ENCODE results near the gene OR4D6.
A peak's percentile ranks its signal among the peaks of the same experiment; 100 is the strongest.
"Not testable (repeated sequence)": the region's sequence is repeated elsewhere in the genome, so short reads cannot be mapped to it uniquely, and the experiment has no call there.

OR4D6 gene

DNA sequence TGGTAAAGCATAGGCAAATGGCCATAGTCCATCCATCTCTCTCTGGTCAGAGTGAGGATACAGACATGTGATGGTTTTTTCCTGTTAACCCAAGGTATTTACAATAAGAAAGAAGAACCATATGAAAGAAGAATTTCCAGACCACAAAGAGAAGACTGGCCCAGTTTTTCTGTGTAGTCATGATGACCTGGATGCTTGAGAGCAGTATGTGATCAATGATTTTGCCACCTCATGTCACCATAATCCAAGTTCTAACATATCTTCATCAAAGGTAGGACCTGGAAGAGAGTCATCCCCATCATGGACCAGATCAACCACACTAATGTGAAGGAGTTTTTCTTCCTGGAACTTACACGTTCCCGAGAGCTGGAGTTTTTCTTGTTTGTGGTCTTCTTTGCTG is at the start of gene OR4D6:
Gene OR4D6 (plus strand): TSS at position 301 of the 400 bp plus-strand sequence. CDS start 0 bp downstream, at position 301.
- no peak for FAIRE-seq

GRCh38 chr11:59413646-59414045 is 43.1 kb upstream of the OR4D6 start:
- DNase-seq (ENCODE audit: insufficient read length, low spot score) (no peak), FAIRE-seq (no peak)

More for the DNA sequence above, at the start of gene OR4D6:
- DNase-seq (ENCODE audit: insufficient read length, low spot score), result no peak

DNA sequence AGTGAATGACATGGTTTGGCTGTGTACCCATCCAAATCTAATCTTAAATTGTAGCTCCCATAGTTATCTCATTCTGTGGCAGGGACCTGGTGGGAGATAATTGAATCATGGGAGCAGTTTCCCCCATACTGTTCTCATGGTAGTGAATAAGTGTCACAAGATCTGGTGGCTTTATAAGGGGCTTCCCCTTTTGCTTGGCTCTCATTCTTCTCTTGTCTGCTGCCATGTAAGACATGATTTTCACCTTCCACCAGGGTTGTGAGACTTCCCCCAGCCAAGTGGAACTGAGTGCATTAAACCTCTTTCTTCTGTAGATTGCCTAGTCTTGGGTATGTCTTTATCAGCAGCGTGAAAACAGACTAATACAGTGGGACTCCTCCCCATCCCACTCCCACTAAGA is 41.6 kb upstream of the OR4D6 start:
- no peak for DNase-seq (ENCODE audit: insufficient read length, low spot score)
- no peak for FAIRE-seq

DNA sequence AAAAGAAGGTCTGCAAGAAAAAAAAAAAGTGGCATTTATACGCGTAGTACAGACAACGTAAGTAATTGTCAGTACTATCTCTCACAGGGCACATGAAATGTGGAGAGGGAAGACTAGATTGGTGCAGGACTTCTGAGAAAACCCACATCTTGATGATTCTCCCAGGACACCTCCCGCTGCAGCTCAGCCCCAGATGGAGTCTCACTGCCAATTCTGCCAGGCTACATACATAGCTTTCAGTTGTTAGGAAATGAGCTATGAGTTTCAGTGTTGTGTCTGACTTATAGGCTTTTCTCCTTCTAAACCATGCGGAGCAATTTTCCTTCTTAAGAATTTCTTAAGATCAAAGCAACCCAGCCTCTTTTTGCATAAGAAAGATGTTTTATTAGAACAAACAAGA is 40.1 kb upstream of the OR4D6 start:
- no peak for FAIRE-seq

GRCh38 chr11:59417023-59417422 is 39.7 kb upstream of the OR4D6 start:
- no peak for FAIRE-seq

More for the DNA sequence above, 40.1 kb upstream of the OR4D6 start:
- no peak for DNase-seq (ENCODE audit: insufficient read length, low spot score)

GRCh38 chr11:59418156-59418555 is 38.6 kb upstream of the OR4D6 start:
- no peak for FAIRE-seq

More at GRCh38 chr11:59417023-59417422, 39.7 kb upstream of the OR4D6 start:
- no peak for DNase-seq (ENCODE audit: insufficient read length, low spot score)

DNA sequence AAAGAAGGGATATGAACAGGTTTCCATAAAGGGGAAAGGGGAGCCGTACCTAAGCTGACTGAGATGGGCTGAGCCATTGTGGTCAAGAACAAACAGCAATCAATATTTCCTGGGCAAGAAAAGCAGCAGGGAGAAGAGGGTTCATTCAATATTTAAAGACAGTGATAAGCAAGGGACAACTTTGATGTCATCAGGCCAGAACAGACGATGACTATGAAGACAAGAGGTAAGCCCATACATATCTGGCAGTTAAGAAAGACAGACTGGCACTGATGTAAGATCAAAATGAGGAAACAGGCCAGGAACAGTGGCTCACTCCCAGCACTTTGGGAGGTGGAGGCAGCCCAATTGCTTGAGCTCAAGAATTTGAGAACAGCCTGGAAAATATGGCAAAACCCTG is 32.9 kb upstream of the OR4D6 start:
- DNase-seq (ENCODE audit: insufficient read length, low spot score) (no peak), FAIRE-seq (no peak)

More at GRCh38 chr11:59418156-59418555, 38.6 kb upstream of the OR4D6 start:
- no peak for DNase-seq (ENCODE audit: insufficient read length, low spot score)

DNA sequence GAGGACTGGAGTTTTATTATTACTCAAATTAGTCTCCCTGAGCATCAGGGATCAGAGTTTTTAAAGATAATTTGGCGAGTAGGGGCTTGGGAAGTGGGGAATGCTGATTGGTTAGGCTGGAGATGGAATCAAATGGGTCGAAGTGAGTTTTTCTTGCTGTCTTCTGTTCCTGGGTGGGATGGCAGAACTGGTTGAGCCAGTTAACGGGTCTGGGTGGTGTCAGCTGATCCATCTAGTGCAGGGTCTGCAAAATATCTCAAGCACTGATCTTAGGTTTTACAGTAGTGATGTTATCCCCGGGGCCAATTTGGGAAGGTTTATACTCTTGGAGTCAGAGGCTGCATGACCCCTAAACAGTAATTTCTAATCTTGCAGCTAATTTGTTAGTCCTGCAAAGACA is 31.6 kb upstream of the OR4D6 start:
- FAIRE-seq (no peak), DNase-seq (ENCODE audit: insufficient read length, low spot score) (no peak)

DNA sequence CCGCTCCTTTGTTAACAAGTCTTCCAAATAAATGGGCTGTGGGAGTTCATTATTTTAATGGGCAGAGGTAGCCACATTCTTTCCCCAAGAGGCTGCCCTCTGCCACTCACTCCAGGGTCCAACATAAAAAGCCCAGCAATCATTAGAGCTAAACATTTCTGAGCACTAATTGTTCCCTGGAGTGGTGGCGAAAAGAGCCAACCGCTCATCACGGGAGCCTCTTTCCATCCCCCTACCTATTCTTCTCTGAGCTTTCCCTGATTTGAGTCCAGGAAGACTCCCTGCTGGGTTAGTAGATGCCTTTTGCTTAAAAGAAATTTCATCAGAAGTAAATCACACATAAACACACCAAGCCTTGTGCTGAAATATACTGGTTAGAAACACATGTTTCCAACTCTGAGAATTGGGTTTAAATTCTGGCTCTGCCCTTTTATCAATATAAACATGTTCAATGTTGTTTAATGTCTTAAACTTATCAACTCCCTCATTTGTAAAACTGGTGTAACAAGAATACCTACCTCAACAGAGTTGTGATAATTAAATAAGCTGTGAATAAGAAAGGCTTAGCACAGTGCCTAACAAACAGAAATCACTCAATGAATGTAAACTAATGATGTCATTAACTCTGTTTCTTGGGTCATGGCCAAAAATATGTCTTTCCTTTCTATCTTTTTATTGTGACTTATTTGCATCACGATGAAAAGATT is 30.2 kb upstream of the OR4D6 start, which contains the start of gene OR5A2:
Gene OR5A2 (minus strand): TSS at position 53 of the 707 bp plus-strand sequence. CDS start 3,460 bp downstream, outside the sequence.
- no peak for DNase-seq (ENCODE audit: insufficient read length, low spot score)
- FAIRE-seq, result no peak

DNA sequence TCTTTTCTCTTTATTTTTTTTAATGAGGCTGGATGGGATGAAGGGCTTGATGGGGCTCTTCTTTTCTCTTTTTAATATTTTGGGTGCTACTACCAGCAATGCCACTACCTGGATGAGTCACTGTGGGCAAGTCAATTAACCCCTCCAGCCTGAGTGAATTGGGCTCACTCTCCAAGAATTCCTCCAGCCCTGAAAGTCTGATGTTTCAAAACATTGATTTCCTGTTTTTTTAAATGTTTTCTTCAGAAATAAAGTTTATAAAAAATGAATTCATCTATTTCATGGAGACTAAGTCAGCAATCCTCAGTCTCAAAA is 29.7 kb upstream of the OR4D6 start:
- DNase-seq (ENCODE audit: insufficient read length, low spot score) (no peak), FAIRE-seq (no peak)

- DNase-seq (ENCODE audit: insufficient read length, low spot score), result peak; percentile 34
These were observed 26.7 kb upstream of the OR4D6 start for GRCh38 chr11:59429924-59430516.

DNA sequence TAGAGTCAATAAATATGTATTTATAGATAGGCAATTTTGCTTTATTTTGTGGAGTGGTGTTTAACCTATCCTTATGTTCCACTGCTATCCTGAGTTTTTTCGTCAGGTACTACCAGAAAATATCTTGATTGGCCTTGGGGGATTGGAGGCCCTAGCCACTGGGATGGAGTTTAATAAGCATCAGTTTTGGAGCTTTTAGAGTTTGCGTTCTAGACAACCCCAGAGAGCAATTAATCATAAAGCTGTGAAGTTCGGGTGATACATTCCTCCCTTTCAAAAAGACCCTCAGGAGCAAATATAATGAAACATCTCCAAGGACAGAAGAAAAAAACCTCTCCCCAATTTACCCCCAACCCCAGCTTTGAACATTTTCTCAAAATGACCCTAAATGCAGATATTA is 20.6 kb upstream of the OR4D6 start, which contains the start of gene OR5A1:
Gene OR5A1 (plus strand): TSS at position 301 of the 400 bp plus-strand sequence. CDS start 6,700 bp downstream, outside the sequence.
- FAIRE-seq (no peak), DNase-seq (ENCODE audit: insufficient read length, low spot score) (no peak)

More at GRCh38 chr11:59429924-59430516, 26.7 kb upstream of the OR4D6 start:
- FAIRE-seq, result peak; percentile 78

DNA sequence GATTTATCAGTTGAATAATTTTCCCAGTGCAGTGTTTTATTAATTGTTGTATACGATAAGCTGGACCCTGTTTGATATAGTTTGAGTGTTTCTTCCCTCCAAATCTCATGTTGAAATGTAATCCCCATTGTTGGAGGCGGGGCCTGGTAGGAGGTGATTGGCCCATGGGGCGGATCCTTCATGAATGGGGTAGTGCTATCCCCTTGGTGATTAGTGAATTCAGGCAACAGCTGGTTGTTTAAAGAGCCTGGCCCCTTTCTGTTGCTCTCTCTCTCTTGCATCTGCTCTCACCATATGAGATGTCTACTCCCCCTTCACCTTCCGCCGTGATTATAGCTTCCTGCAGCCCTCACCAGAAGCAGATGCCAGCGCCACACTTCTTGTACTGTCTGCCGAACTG is 19.0 kb upstream of the OR4D6 start:
- no peak for DNase-seq (ENCODE audit: insufficient read length, low spot score)
- no peak for FAIRE-seq

DNA sequence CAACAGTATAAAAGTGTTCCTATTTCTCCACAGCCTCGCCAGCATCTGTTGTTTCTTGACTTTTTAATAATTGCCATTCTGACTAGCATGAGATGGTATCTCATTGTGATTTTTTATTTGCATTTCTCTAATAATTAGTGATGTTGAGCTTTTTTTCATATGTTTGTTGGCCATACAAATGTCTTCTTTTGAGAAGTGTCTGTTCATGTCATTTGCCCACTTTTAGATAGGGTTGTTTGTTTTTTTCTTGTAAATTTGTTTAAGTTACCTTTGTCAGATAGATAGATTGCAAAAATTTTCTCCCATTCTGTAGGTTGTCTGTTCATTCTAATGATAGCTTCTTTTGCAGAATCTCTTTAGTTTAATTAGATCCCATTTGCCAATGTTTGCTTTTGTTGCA is 11.1 kb upstream of the OR4D6 start:
- FAIRE-seq; DNase-seq (ENCODE audit: insufficient read length, low spot score): not testable (repeated sequence)

DNA sequence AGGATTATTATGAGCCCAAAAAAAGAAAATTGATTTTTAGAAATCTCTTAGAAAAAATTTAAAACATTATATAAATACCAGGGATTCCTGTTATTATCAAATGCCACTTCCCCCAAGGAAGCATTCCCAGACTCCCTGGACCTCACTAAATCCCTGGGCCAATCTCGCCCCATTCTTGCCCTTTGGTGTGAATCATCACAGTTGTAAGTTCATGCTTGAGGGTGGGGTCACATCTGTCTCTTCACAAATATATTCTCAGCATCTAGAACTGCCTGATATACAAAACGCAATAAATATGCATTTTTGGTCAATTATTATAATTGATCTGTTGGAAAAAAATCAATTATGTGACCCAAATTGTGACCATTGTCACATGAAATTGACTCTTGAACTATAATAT is 8.3 kb upstream of the OR4D6 start:
- DNase-seq (ENCODE audit: insufficient read length, low spot score) (no peak), FAIRE-seq (no peak)

GRCh38 chr11:59459916-59460315 is 3.2 kb downstream of the OR4D6 start:
- no peak for DNase-seq (ENCODE audit: insufficient read length, low spot score)
- FAIRE-seq, result no peak

GRCh38 chr11:59463190-59463641 is 6.5 kb downstream of the OR4D6 start:
- DNase-seq (ENCODE audit: insufficient read length, low spot score) (no peak), FAIRE-seq (no peak)

- no peak for FAIRE-seq
These were observed 16.3 kb downstream of the OR4D6 start, which contains the start of gene OR4D10 for GRCh38 chr11:59473015-59473414. Gene OR4D10, plus strand, starts transcription at chr11:59473315. Its CDS starts 4,115 bp downstream, at chr11:59477430.

GRCh38 chr11:59475176-59475575 is 18.4 kb downstream of the OR4D6 start:
- no peak for FAIRE-seq

More at GRCh38 chr11:59473015-59473414, 16.3 kb downstream of the OR4D6 start, which contains the start of gene OR4D10:
- DNase-seq (ENCODE audit: insufficient read length, low spot score), result no peak

GRCh38 chr11:59479906-59480305 is 23.1 kb downstream of the OR4D6 start:
- FAIRE-seq (no peak), DNase-seq (ENCODE audit: insufficient read length, low spot score) (no peak)

More at GRCh38 chr11:59475176-59475575, 18.4 kb downstream of the OR4D6 start:
- DNase-seq (ENCODE audit: insufficient read length, low spot score), result no peak

DNA sequence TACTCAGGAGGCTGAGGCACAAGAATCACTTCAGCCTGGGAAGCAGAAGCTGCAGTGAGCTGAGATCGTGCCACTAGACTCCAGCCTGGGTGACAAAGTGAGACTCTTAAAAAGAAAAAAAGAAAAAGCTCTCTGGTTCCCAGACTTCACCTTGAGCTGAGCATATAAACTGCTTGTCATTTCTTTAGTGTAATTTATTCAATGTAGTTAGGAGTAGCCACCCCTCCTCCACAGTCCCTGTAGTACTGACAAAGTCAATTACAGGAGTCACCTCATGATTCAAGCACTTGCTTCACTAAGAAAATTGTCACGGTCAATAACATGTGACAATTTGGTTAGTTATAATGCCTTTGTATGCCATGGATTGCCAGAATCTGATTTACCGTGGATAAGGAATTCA is 23.6 kb downstream of the OR4D6 start:
- no peak for FAIRE-seq

GRCh38 chr11:59501931-59502330 is 45.2 kb downstream of the OR4D6 start:
- DNase-seq (ENCODE audit: insufficient read length, low spot score) (no peak), FAIRE-seq (no peak)

More for the DNA sequence above, 23.6 kb downstream of the OR4D6 start:
- no peak for DNase-seq (ENCODE audit: insufficient read length, low spot score)
